HG03025 (cell line): Measurements from ENCODE around the gene ACSM6.

Experiments
- ATAC-seq: cut with Tn5 transposase; IDR thresholded peaks from one replicate; pipeline ENCODE4 v1.9.1; 2021; ENCODE audit warnings: mild to moderate bottlenecking, moderate library complexity; ENCODE audit not compliant: unreplicated experiment, low FRiP score

The ACSM6 gene

GRCh38 chr10:95244152-95244551, 50.1 kb downstream of the ACSM6 start:
- ATAC-seq = no peak

GRCh38 chr10:95245425-95246055, 51.5 kb downstream of the ACSM6 start:
- ATAC-seq = peak; percentile 87

GRCh38 chr10:95246582-95247051, 52.6 kb downstream of the ACSM6 start:
- no peak for ATAC-seq

- no peak for ATAC-seq
Measured at GRCh38 chr10:95247200-95247880, 53.3 kb downstream of the ACSM6 start.

- no peak for ATAC-seq
Measured at GRCh38 chr10:95247881-95248583, 54.0 kb downstream of the ACSM6 start.

DNA sequence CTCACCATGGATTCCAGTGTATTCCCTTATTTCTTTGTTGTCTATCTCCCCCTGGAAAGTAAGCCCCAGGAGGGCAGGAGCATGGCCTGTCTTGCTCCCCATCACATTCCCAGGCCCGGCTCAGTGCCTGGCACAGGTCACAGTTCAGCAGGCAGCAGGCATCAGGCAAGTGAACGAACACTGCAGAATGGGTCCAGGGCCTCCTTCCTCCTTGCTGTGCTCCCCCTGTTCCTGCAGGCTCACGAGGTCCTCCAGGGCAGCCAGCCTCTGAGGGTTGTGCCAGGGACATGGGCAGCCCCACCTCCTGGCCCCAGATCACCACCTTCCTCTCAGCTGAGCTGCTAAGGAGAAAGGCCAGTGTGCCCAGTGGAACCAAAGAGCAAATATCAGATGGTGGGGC, 55.0 kb downstream of the ACSM6 start:
- ATAC-seq = no peak

GRCh38 chr10:95249467-95249866, 55.4 kb downstream of the ACSM6 start:
- ATAC-seq = no peak

- ATAC-seq = no peak
Measured at GRCh38 chr10:95250856-95251255, 56.8 kb downstream of the ACSM6 start.

DNA sequence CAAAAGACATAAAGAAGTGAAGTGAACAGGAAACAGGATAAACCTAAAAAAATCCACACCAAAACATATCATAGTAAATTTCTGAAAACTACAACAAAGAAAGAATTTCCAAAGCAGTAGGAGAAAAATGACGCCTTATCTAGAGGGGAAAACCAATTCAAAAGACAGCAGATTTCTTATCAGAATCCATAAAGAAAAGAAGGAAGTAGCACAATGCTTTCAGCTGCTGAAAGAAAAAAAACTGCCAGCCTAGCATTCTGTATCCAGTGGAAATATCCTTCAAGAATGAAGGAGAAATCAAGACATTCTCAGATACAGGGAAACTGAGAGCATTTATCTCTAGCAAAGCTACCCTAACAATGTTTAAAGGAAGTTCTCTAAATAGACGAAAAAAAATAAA, 59.0 kb downstream of the ACSM6 start:
- no peak for ATAC-seq

DNA sequence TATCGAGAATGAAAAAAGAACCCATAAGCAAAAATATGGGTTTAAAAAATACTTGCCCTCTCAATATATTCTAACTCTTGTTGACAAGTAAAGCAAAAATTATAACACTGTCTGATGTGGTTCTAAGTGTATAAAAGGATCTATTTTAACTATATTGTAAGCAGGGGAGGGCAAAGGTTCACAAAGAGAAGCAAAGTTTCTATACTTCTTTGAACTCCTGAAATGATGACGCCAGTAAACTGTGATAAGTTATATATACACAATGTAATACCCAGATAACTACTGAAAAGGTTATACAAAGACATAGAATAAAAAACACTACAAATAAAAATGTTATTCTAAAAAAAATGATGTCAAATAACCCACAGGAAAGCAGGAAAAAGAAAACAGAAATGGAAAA, 59.6 kb downstream of the ACSM6 start:
- no peak for ATAC-seq

DNA sequence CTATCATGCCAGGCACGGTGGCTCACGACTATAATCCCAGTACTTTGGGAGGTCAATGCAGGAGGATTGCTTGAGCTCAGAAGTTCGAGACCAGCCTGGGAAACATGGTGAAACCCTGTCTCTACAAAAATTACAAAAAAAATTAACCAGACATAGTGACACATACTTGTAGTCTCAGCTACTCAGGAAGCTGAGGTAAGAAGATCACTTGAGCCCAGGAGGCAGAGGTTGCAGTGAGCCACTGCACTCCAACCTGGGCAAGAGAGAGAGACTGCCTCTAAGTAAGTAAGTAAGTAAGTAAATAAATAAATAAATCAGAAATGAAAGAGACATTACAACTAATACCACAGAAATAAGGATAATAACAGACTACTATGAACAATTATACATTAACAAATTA, 60.6 kb downstream of the ACSM6 start:
- no peak for ATAC-seq

DNA sequence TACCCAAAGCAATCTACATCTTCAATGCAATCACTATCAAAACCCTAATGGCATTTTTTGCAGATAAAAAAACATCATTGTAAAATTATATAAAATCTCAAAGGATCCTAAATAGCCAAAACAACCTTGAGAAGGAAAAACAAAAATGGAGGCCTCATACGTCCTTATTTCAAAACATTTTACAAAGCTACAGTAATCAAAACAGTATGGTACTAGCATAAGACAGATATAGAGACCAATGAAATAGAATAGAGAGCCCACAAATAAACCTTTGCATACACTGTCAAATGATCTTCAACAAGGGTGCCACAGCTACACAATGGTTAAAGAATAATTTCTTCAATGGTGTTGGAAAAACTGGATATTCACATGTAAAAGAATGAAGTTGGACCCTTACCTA, 62.2 kb downstream of the ACSM6 start:
- no peak for ATAC-seq

GRCh38 chr10:95257849-95258248, 63.8 kb downstream of the ACSM6 start:
- ATAC-seq = no peak

- ATAC-seq = no peak
Measured at GRCh38 chr10:95260397-95260881, 66.4 kb downstream of the ACSM6 start.

DNA sequence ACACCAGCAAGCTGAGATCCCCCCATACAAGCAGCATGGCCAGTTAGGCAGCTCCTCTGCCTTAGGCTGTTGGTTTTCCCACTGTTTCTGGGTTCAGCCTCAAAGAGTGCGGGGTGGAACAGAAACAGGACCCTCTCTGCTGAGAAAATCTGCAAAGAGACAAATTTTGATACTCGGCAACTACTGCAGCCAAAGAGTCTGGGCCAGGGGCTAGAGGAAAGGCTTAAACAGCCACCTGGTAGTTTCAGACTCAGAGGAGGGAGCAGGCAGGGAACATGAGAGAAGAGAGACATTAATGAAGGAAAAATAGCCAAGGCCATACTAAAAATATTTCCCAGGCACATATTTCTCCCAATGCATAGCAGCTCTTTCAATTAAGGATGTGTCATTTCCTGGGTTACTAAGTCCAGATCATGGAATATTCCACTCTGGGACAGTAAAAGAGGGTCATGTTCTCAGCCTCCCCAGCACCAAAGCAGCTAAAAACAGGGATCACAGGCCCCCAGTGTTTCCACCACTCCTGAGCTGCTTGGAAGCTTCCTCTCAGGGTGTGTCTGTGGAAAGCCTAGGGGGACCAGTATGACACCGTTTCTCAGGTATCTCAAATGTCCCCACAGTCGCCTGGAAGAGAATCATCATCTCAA, 67.0 kb downstream of the ACSM6 start:
- ATAC-seq = no peak

DNA sequence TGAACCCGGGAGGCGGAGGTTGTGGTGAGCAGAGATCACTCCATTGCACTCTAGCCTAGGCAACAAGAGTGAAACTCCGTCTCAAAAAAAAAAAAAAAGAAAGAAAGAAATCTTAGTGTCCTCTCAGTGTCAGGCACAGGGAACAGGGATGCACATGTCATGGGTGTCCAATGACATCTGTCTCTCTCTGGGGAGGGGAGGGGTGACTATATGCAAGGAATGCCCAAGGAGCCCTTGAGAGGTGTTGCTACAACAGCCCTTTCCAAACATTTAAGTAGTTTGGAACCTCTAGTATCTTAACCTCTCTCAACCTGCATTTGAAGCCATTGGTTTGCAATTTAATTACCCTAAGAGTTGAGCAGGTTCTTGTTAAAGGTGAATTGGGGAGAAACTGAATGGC, 67.9 kb downstream of the ACSM6 start:
- no peak for ATAC-seq

DNA sequence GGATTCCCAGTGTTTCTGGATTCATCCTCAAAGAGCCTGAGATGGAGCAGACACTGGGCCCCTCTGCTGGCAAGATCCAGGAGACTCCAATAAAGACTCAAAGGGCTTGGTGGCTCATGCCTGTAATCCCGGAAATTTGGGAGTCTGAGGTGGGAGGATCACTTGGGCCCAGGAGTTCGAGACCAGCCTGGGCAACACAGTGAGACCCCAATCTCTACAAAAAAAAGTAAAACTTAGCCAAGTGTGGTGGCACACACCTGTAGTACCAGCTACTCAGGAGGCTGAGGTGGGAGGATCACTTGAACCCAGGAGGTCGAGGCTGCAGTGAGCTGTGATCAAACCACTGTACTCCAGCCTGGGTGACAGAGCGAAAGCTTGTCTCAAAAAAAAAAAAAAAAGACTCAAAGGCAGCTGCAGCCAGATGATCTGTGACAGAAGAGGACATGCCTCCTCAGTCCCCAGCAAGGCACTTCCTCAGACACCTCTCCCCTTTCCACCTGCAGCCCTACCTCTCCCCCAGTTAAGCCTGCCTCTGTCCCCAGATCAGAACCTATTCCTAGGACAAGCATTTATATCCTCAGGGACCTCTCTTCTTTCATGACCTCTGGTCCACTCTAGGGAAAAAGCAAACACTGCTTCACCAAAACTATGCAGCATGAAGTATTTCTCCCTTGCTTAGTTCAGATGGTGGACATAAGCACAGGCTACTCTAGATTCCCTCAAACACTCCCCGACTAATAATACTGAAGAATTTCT, 68.9 kb downstream of the ACSM6 start:
- ATAC-seq = no peak

DNA sequence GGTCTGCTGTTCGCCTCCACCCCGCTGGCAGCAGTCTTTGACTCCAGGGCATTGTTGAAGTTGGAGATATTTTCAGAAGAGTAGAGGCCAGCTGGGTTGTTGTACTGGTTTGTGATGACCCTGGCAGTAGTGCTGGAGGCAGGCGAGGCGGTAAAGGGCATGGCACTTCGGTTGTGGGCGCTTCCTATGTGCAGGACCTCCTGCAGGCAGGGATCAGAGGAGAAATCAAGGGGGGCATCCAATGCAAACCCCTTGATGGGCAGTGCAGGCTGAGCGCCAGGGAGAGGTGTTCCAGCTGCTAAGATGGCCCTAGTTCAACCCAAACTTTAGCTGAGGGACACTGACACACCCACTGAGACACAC, 69.8 kb downstream of the ACSM6 start:
- no peak for ATAC-seq

DNA sequence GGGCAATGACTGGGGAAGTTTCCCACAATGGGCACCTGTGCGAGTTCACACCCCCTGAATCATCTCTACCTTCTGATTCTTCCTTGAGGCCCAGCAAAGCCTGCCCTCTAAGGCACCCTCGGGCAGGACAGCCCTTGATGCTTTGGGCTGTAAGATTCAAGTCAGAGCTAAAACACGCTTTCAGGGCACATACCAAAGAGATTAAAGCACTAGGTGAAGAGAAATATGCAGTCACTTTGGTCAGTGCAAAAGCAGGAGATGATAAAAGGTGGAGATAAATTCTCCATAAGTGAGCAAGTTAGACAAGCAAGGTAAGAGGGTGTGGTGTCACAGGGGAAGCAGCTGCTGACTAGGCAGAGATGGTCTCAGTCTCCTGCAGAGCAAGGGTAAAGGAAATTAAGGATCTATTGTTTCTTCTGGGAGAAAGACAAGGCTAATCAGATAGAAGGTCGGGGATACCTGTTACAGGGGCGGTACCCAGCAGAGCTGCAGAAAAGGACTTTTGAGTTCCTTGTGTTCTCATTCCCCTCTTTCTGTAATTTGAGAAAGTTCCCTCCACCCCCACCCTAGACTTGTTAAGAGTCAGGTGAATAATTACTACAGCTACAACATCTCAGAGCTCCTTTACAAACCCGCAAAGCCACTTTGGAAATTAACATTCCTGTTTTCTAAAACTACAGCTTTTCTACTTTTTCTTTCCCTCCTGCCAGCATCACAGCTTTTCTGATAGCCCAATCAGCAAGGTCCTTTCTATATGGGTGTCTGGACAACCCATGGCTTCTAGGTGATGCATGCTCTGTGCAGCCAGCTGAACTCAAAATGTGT, 70.4 kb downstream of the ACSM6 start:
- no peak for ATAC-seq

DNA sequence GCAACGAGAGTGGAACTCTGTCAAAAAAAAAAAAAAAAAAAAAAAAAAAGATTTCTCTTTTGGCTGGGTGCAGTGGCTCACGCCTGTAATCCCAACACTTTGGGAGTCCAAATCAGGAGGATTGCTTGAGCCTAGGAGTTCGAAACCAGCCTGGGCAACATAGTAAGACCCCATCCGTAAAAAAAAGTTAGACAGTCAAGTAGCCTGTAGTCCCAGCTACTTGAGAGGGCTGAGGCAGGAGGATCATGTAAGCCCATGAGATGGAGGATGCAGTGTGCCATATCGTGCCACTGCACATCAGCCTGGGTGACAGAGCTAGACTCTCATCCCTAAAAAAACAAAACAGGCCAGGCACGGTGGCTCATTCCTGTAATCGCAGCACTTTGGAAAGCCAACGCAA, 71.5 kb downstream of the ACSM6 start:
- no peak for ATAC-seq
